LNCAP (cell line): ENCODE results near the gene TRIB2.

ENCODE experiments used
- CTCF ChIP-seq: fragments of 450-650 bp; IDR thresholded peaks from 2 replicates; pipeline ENCODE4 v1.5.1; 2017; ENCODE audit warnings: mild to moderate bottlenecking

Gene TRIB2

GRCh38 chr2:12716282-12717190, at the start of gene TRIB2:
TRIB2 (plus strand) TSS chr2:12716936; CDS start chr2:12718308, 1,372 bp downstream.
- no peak for TF ChIP-seq CTCF

- no peak for TF ChIP-seq CTCF
Measured at GRCh38 chr2:12669036-12669435, 47.7 kb upstream of the TRIB2 start.

GRCh38 chr2:12672711-12673315, 43.9 kb upstream of the TRIB2 start:
- no peak for TF ChIP-seq CTCF

- TF ChIP-seq CTCF = no peak
Measured at GRCh38 chr2:12674644-12675328, 42.0 kb upstream of the TRIB2 start.

GRCh38 chr2:12675352-12675795, 41.4 kb upstream of the TRIB2 start:
- no peak for TF ChIP-seq CTCF

- no peak for TF ChIP-seq CTCF
Measured at GRCh38 chr2:12675801-12676200, 40.9 kb upstream of the TRIB2 start.

GRCh38 chr2:12676771-12677170, 40.0 kb upstream of the TRIB2 start:
- TF ChIP-seq CTCF = no peak
